ENCODE results near the gene PRKD2. TPM values are rescaled to one million over a fixed set of nuclear protein-coding genes. Genes with fewer than 3 reads are reported as not detected.

PRKD2 gene
- total and polyA plus RNA-seq, 2 experiments from 2014 or later: 11.9 to 14.2 TPM

- Histone ChIP-seq H3K36me3 (ENCODE audit: low read depth) (no peaks in the 10 kb centered on the region), H3F3A (ENCODE audit: insufficient read depth) (no peaks in the 10 kb centered on the region), H4K20me1 (ENCODE audit: insufficient read depth) (no peaks in the 10 kb centered on the region), H3K27ac (no peak overlapping the region), H3K27me3 (replicated peaks; ENCODE audit: insufficient read depth) (no peaks in the 10 kb centered on the region), H3K4me3 (no peak overlapping the region), H3K9me3 (ENCODE audit: low read depth) (no peaks in the 10 kb centered on the region), H3K9me2 (ENCODE audit: insufficient read depth) (no peaks in the 10 kb centered on the region), H2AFZ (no peak overlapping the region), H3K9ac (no peak overlapping the region), H3K4me2 (ENCODE audit: unreplicated experiment) (no peak overlapping the region), H3K79me2 (ENCODE audit: insufficient read depth) (no peaks in the 10 kb centered on the region), H3K4me1 (ENCODE audit: insufficient read depth) (no peaks in the 10 kb centered on the region)
- in situ Hi-C loops (cut with MboI): no loop called here
- WGBS, 2 experiments (ENCODE audit: low coverage in 1 of 2, low lambda C conversion rate in 2 of 2, missing lambda C conversion rate in 2 of 2): 89 to 93% methylated on average over 26 to 63 of the region's 63 CpGs
- no peak for DNase-seq
- TF ChIP-seq EZH2phosphoT487 (IDR thresholded peaks at IDR 0.05; ENCODE audit: insufficient read depth, low read depth) (no peak), EZH2 (IDR thresholded peaks at IDR 0.05; ENCODE audit: insufficient read depth, poor library complexity, severe bottlenecking) (no peak)
Observed at GRCh38 chr19:46648060-46648960, 68.6 kb downstream of the PRKD2 start.

- Histone ChIP-seq H3K27ac (no peak overlapping the region), H3K27me3 (replicated peaks; ENCODE audit: insufficient read depth) (no peaks in the 10 kb centered on the region), H2AFZ (no peak overlapping the region), H3K4me2 (ENCODE audit: unreplicated experiment) (no peak overlapping the region), H3K9me3 (ENCODE audit: low read depth) (no peaks in the 10 kb centered on the region), H3K79me2 (ENCODE audit: insufficient read depth) (no peaks in the 10 kb centered on the region), H3K9me2 (ENCODE audit: insufficient read depth) (no peaks in the 10 kb centered on the region), H3K4me3 (no peak overlapping the region), H3K9ac (no peak overlapping the region), H3F3A (ENCODE audit: insufficient read depth) (no peaks in the 10 kb centered on the region), H3K4me1 (ENCODE audit: insufficient read depth) (no peaks in the 10 kb centered on the region), H4K20me1 (ENCODE audit: insufficient read depth) (no peaks in the 10 kb centered on the region), H3K36me3 (ENCODE audit: low read depth) (no peaks in the 10 kb centered on the region)
- in situ Hi-C loops (cut with MboI): no loop called here
- no peak for TF ChIP-seq EZH2phosphoT487 (IDR thresholded peaks at IDR 0.05; ENCODE audit: insufficient read depth, low read depth)
- TF ChIP-seq EZH2 (IDR thresholded peaks at IDR 0.05; ENCODE audit: insufficient read depth, poor library complexity, severe bottlenecking): no peak
- WGBS, 2 experiments (ENCODE audit: low coverage in 1 of 2, low lambda C conversion rate in 2 of 2, missing lambda C conversion rate in 2 of 2): 61 to 73% methylated on average over 3 of the region's 3 CpGs
- DNase-seq: no peak
Observed at GRCh38 chr19:46646402-46646801, 70.5 kb downstream of the PRKD2 start.

- Histone ChIP-seq H3K27ac (no peak overlapping the region), H3K9me2 (ENCODE audit: insufficient read depth) (no peaks in the 10 kb centered on the region), H3K27me3 (replicated peaks; ENCODE audit: insufficient read depth) (no peaks in the 10 kb centered on the region), H3F3A (ENCODE audit: insufficient read depth) (no peaks in the 10 kb centered on the region), H3K9ac (no peak overlapping the region), H3K9me3 (ENCODE audit: low read depth) (no peaks in the 10 kb centered on the region), H3K4me3 (no peak overlapping the region), H3K36me3 (ENCODE audit: low read depth) (no peaks in the 10 kb centered on the region), H4K20me1 (ENCODE audit: insufficient read depth) (no peaks in the 10 kb centered on the region), H2AFZ (no peak overlapping the region), H3K4me2 (ENCODE audit: unreplicated experiment) (no peak overlapping the region), H3K4me1 (ENCODE audit: insufficient read depth) (no peaks in the 10 kb centered on the region), H3K79me2 (ENCODE audit: insufficient read depth) (no peaks in the 10 kb centered on the region)
- WGBS, 2 experiments (ENCODE audit: low coverage in 1 of 2, low lambda C conversion rate in 2 of 2, missing lambda C conversion rate in 2 of 2): 22 to 38% methylated on average over 3 of the region's 3 CpGs
- in situ Hi-C loops (cut with MboI): no loop called here
- TF ChIP-seq EZH2phosphoT487 (IDR thresholded peaks at IDR 0.05; ENCODE audit: insufficient read depth, low read depth): no peak
- no peak for TF ChIP-seq EZH2 (IDR thresholded peaks at IDR 0.05; ENCODE audit: insufficient read depth, poor library complexity, severe bottlenecking)
- DNase-seq: no peak
Observed at GRCh38 chr19:46644720-46645119, 72.2 kb downstream of the PRKD2 start.

GRCh38 chr19:46640656-46641055, 76.3 kb downstream of the PRKD2 start:
- TF ChIP-seq EZH2phosphoT487 (IDR thresholded peaks at IDR 0.05; ENCODE audit: insufficient read depth, low read depth) (no peak), EZH2 (IDR thresholded peaks at IDR 0.05; ENCODE audit: insufficient read depth, poor library complexity, severe bottlenecking) (no peak)
- Histone ChIP-seq H3K36me3 (ENCODE audit: low read depth) (no peaks in the 10 kb centered on the region), H3F3A (ENCODE audit: insufficient read depth) (0 out of 2 replicates have a peak, but pooled peaks cover 8% of the 10 kb centered on the region), H3K4me3 (no peak overlapping the region), H3K79me2 (ENCODE audit: insufficient read depth) (no peaks in the 10 kb centered on the region), H2AFZ (no peak overlapping the region), H3K4me2 (ENCODE audit: unreplicated experiment) (no peak overlapping the region), H3K27ac (no peak overlapping the region), H3K9ac (no peak overlapping the region), H3K9me3 (ENCODE audit: low read depth) (no peaks in the 10 kb centered on the region), H3K4me1 (ENCODE audit: insufficient read depth) (no peaks in the 10 kb centered on the region), H3K9me2 (ENCODE audit: insufficient read depth) (no peaks in the 10 kb centered on the region), H4K20me1 (ENCODE audit: insufficient read depth) (no peaks in the 10 kb centered on the region), H3K27me3 (replicated peaks; ENCODE audit: insufficient read depth) (no peaks in the 10 kb centered on the region)
- 97 to 100% methylated on average over 2 of the region's 2 CpGs for WGBS, 2 experiments (ENCODE audit: low coverage in 1 of 2, low lambda C conversion rate in 2 of 2, missing lambda C conversion rate in 2 of 2)
- in situ Hi-C loops (cut with MboI): no loop called here
- DNase-seq: no peak

All from GM23248 (cell line).